Panc1 (cell line): Measurements from ENCODE around the gene CUEDC1.

Source experiments
- CTCF ChIP-seq: fragments of 450-650 bp; IDR thresholded peaks from 2 replicates; pipeline ENCODE4 v1.5.1; 2017; ENCODE audit warnings: mild to moderate bottlenecking
- REST ChIP-seq, 2 experiments: IDR thresholded peaks; 2 replicates each; pipeline ENCODE4 v1.6.1; 2011 to 2012; ENCODE audit warnings: low read depth in 2 of 2, control low read depth in 1 of 2, low read length in 1 of 2, mild to moderate bottlenecking in 1 of 2, moderate library complexity in 1 of 2; ENCODE audit not compliant: insufficient read depth in 1 of 2
- SIN3A ChIP-seq: IDR thresholded peaks from 2 replicates; pipeline ENCODE4 v1.6.1; 2012; ENCODE audit warnings: low read depth, mild to moderate bottlenecking, low read length, moderate library complexity, borderline replicate concordance; ENCODE audit not compliant: insufficient read depth

GRCh38 chr17:57859601-57860413 is 95.4 kb downstream of the CUEDC1 start:
- TF ChIP-seq CTCF (no peak), REST (IDR thresholded peaks at IDR 0.05; ENCODE audit: insufficient read depth in 1 of 2, low read depth in 2 of 2, low read length in 1 of 2) (no peak), SIN3A (no peak)
